Measurements from ENCODE around the gene LRRC4C. TPM values are rescaled to one million over a fixed set of nuclear protein-coding genes. Genes with fewer than 3 reads are reported as not detected.
A peak's percentile ranks its signal among the peaks of the same experiment; 100 is the strongest.

The LRRC4C gene
- total RNA-seq, 1 donor from 2014 or later, result 16.9 TPM

DNA sequence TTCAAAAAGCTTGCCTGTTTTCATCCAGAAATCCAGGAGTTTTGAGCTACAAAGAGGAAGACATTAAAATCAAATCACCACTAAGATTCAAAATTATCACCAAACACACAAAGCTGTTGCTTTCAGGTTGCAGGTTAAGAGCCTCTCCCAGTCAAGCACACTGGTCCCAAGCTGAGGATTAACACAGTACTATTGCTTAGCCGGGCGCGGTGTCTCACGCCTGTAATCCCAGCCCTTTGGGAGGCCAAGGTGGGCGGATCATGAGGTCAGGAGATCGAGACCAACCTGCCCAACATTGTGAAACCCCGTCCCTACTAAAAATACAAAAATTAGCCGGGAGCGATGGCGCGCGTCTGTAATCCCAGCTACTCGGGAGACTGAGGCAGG is 1165.1 kb downstream of the LRRC4C start:
- Mint-ChIP-seq H3K27ac (peak overlapping the region; percentile 94), H3K36me3 (no peaks in the 10 kb centered on the region), H3K4me3 (peak overlapping the region; percentile 81), H3K4me1 (peaks cover 49% of the 10 kb centered on the region), H3K9me3 (peaks cover under 1% of the 10 kb centered on the region), H3K27me3 (ENCODE audit: low read depth) (peaks cover 42% of the 10 kb centered on the region)
- TF ChIP-seq, protein P1, sequence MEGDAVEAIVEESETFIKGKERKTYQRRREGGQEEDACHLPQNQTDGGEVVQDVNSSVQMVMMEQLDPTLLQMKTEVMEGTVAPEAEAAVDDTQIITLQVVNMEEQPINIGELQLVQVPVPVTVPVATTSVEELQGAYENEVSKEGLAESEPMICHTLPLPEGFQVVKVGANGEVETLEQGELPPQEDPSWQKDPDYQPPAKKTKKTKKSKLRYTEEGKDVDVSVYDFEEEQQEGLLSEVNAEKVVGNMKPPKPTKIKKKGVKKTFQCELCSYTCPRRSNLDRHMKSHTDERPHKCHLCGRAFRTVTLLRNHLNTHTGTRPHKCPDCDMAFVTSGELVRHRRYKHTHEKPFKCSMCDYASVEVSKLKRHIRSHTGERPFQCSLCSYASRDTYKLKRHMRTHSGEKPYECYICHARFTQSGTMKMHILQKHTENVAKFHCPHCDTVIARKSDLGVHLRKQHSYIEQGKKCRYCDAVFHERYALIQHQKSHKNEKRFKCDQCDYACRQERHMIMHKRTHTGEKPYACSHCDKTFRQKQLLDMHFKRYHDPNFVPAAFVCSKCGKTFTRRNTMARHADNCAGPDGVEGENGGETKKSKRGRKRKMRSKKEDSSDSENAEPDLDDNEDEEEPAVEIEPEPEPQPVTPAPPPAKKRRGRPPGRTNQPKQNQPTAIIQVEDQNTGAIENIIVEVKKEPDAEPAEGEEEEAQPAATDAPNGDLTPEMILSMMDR (IDR thresholded peaks at IDR 0.05; ENCODE audit: unreplicated experiment), result no peak
- DNase-seq (ENCODE audit: low spot score in 2 of 2, unreplicated experiment in 2 of 2), result no peak

GRCh38 chr11:40293655-40294348 is 1165.7 kb downstream of the LRRC4C start:
- TF ChIP-seq, protein P1 (IDR thresholded peaks at IDR 0.05; ENCODE audit: unreplicated experiment), result peak; percentile 90
- peak overlapping the region; percentile 81 for H3K4me3 Mint-ChIP-seq
- H3K27ac Mint-ChIP-seq, result peak overlapping the region; percentile 94
- DNase-seq (ENCODE audit: low spot score in 2 of 2, unreplicated experiment in 2 of 2), result peak; percentile 48 to 80
- H3K36me3 Mint-ChIP-seq, result no peaks in the 10 kb centered on the region
- peaks cover 38% of the 10 kb centered on the region for H3K27me3 Mint-ChIP-seq (ENCODE audit: low read depth)
- no peaks in the 10 kb centered on the region for H3K9me3 Mint-ChIP-seq
- peaks cover 53% of the 10 kb centered on the region for H3K4me1 Mint-ChIP-seq

GRCh38 chr11:40292721-40293508 is 1166.5 kb downstream of the LRRC4C start:
- Mint-ChIP-seq H3K27me3 (ENCODE audit: low read depth) (peaks cover 29% of the 10 kb centered on the region), H3K4me3 (peak overlapping the region; percentile 81), H3K36me3 (no peaks in the 10 kb centered on the region), H3K4me1 (peaks cover 60% of the 10 kb centered on the region), H3K9me3 (no peaks in the 10 kb centered on the region), H3K27ac (peak overlapping the region; percentile 94)
- TF ChIP-seq, protein P1 (IDR thresholded peaks at IDR 0.05; ENCODE audit: unreplicated experiment), result no peak
- no peak for DNase-seq (ENCODE audit: low spot score in 2 of 2, unreplicated experiment in 2 of 2)

DNA sequence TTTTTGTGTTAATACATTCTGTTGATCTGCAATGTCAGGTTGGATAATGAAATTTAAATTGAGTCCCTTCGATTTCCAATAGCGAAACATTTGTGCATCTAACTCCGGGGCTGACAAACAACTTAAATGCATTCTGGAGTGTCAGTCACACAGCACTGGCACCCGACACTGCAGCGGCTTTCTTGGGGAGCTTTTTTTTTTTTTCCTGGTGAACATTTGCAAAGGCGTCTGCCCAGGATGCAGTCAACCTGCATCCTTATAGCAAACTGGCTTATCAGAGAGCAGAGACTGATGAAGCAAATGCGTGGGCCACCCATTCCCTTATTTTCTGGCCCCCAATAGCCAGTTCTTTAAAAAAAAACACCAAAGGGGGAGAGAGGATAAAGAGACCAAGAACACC is 1167.7 kb downstream of the LRRC4C start:
- peak overlapping the region; percentile 81 for H3K4me3 Mint-ChIP-seq
- H3K27ac Mint-ChIP-seq, result no peak overlapping the region
- DNase-seq (ENCODE audit: low spot score in 2 of 2, unreplicated experiment in 2 of 2), result no peak
- no peaks in the 10 kb centered on the region for H3K9me3 Mint-ChIP-seq
- TF ChIP-seq, protein P1 (IDR thresholded peaks at IDR 0.05; ENCODE audit: unreplicated experiment), result no peak
- no peaks in the 10 kb centered on the region for H3K36me3 Mint-ChIP-seq
- H3K4me1 Mint-ChIP-seq, result peaks cover 64% of the 10 kb centered on the region
- peaks cover 28% of the 10 kb centered on the region for H3K27me3 Mint-ChIP-seq (ENCODE audit: low read depth)

DNA sequence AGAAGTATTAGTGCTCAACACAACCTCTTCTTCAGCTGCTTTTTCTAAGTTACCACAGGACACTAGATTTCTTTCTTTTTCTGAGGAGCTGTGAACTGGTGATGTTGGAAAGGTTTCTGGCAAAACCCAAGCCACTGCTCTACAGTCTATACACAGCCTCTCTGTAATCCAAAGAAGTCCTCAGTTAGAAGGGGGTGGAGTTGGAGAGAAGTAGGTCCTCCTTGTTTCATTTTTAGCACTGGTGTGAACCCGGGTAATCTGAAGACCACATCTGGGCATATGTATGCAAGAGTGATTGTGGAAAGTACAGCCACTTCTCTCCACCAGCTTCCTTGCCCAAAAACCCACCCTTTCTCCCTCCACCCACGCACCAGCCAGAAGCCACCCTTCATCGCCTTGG is 1168.1 kb downstream of the LRRC4C start:
- H3K36me3 Mint-ChIP-seq, result no peaks in the 10 kb centered on the region
- DNase-seq (ENCODE audit: low spot score in 2 of 2, unreplicated experiment in 2 of 2), result no peak
- peaks cover 65% of the 10 kb centered on the region for H3K4me1 Mint-ChIP-seq
- H3K9me3 Mint-ChIP-seq, result no peaks in the 10 kb centered on the region
- TF ChIP-seq, protein P1 (IDR thresholded peaks at IDR 0.05; ENCODE audit: unreplicated experiment), result no peak
- H3K4me3 Mint-ChIP-seq, result peak overlapping the region; percentile 81
- H3K27me3 Mint-ChIP-seq (ENCODE audit: low read depth), result peaks cover 28% of the 10 kb centered on the region
- H3K27ac Mint-ChIP-seq, result peak overlapping the region; percentile 33

Measured in mesothelial cell of epicardium (in vitro differentiated cells).